ENCODE data around the gene PLCB3. TPM values are rescaled to one million over a fixed set of nuclear protein-coding genes. Genes with fewer than 3 reads are reported as not detected.

Gene PLCB3
- total and polyA plus RNA-seq, 2 of the 13 experiments (the other 11 are each of a cell fraction or from before 2014, with no cell fraction given) = 7.5 to 13.8 TPM

DNA sequence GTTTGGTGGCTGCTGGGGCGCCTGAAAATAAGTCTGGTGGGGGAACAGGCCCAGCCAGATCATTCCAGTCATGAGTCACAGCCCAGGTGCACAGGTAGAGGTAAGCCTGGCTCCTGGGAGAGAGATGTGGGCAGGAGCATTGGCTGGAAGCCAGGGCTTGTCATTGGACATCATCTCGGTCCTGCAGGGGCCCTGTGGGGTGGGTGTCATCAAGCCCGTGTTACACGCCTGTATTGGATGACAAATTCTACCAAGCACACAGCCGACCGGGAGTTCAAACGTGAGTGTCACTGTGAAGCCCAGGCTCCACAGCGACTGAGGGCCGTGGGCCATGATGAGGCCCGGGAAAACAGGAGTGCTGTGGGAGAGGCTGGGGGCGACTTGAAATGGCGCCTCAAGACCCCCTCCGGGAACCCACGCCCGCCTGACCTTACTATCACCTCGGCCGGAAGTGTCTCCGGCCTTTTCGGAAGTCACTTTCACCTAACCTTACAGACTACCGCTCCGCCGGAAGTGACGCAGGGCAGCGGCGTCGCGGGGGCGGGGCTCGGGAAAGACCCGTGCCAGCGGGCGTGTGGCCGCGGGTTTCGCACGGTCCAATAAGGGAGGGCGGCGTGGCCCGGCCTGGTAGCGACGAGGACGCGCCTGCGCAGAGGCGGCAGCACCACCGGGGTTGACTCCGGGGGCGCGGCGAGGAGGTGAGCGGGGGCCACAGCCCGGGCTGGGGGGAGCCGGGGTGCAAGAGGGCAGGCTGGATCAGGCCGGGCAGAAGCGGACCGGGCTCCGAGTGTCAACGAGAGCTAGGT lies 10.7 kb upstream of the PLCB3 start, which contains the start of gene FKBP2 (continued):
- TF ChIP-seq ZNF614 (CRISPR knock-in tag; IDR thresholded peaks at IDR 0.05; ENCODE audit: borderline replicate concordance) = 0 out of 2 replicates have a peak, but pooled peaks have one; percentile 6
- TF ChIP-seq, protein P1, sequence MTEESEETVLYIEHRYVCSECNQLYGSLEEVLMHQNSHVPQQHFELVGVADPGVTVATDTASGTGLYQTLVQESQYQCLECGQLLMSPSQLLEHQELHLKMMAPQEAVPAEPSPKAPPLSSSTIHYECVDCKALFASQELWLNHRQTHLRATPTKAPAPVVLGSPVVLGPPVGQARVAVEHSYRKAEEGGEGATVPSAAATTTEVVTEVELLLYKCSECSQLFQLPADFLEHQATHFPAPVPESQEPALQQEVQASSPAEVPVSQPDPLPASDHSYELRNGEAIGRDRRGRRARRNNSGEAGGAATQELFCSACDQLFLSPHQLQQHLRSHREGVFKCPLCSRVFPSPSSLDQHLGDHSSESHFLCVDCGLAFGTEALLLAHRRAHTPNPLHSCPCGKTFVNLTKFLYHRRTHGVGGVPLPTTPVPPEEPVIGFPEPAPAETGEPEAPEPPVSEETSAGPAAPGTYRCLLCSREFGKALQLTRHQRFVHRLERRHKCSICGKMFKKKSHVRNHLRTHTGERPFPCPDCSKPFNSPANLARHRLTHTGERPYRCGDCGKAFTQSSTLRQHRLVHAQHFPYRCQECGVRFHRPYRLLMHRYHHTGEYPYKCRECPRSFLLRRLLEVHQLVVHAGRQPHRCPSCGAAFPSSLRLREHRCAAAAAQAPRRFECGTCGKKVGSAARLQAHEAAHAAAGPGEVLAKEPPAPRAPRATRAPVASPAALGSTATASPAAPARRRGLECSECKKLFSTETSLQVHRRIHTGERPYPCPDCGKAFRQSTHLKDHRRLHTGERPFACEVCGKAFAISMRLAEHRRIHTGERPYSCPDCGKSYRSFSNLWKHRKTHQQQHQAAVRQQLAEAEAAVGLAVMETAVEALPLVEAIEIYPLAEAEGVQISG (CRISPR knock-in tag; IDR thresholded peaks at IDR 0.05) = peak; percentile 88
- 0 out of 2 replicates have a peak, but pooled peaks have one; percentile 4 for TF ChIP-seq ZNF713 (CRISPR knock-in tag; IDR thresholded peaks at IDR 0.05)
- TF ChIP-seq, protein P2, sequence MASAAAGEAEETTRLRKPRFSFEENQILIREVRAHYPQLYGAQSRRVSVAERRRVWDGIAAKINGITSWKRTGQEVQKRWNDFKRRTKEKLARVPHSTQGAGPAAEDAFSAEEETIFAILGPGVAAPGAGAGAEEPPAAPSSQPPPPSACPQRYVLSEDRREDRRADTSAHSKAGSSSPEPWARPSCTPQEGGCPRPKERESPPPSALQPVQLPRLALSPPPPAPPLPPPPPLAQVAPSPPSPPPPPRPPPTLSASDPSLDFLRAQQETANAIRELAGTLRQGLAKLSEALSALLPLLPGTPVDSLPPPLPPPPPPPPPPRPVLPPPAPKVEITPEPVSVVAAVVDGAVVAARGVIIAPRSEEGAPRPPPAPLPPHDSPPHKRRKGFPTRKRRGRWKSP (CRISPR knock-in tag; IDR thresholded peaks at IDR 0.05) = peak; percentile 84
- no peak for TF ChIP-seq ZNF790 (CRISPR knock-in tag; IDR thresholded peaks at IDR 0.05; ENCODE audit: borderline replicate concordance)
- TF ChIP-seq, protein P3, sequence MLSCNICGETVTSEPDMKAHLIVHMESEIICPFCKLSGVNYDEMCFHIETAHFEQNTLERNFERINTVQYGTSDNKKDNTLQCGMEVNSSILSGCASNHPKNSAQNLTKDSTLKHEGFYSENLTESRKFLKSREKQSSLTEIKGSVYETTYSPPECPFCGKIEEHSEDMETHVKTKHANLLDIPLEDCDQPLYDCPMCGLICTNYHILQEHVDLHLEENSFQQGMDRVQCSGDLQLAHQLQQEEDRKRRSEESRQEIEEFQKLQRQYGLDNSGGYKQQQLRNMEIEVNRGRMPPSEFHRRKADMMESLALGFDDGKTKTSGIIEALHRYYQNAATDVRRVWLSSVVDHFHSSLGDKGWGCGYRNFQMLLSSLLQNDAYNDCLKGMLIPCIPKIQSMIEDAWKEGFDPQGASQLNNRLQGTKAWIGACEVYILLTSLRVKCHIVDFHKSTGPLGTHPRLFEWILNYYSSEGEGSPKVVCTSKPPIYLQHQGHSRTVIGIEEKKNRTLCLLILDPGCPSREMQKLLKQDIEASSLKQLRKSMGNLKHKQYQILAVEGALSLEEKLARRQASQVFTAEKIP (CRISPR knock-in tag; IDR thresholded peaks at IDR 0.05; ENCODE audit: borderline replicate concordance) = no peak
- TF ChIP-seq ZNF557 (CRISPR knock-in tag; IDR thresholded peaks at IDR 0.05) = no peak
- TF ChIP-seq ZBTB21 (CRISPR knock-in tag; IDR thresholded peaks at IDR 0.05) = 0 out of 2 replicates have a peak, but pooled peaks have one; percentile 8
- TF ChIP-seq CREB1 (IDR thresholded peaks at IDR 0.05) = peak; percentile 93
- peak; percentile 97 for TF ChIP-seq CREB1 (CRISPR knock-in tag; IDR thresholded peaks at IDR 0.05)
- TF ChIP-seq ZNF883 (CRISPR knock-in tag; IDR thresholded peaks at IDR 0.05; ENCODE audit: not compliant biosample characterization) = peak; percentile 25
- peak; percentile 61; the same call in 1 of the 2 replicates for TF ChIP-seq ZNF816 (CRISPR knock-in tag; IDR thresholded peaks at IDR 0.05; ENCODE audit: borderline replicate concordance)
- no peak for TF ChIP-seq STAT5B (CRISPR knock-in tag; IDR thresholded peaks at IDR 0.05)
- TF ChIP-seq MED13 (CRISPR knock-in tag; IDR thresholded peaks at IDR 0.05) = 0 out of 2 replicates have a peak, but pooled peaks have one; percentile 29
- no peak for TF ChIP-seq ZKSCAN8 (CRISPR knock-in tag; IDR thresholded peaks at IDR 0.05; ENCODE audit: borderline replicate concordance)
- no peak; the same call in 1 of the 2 replicates for TF ChIP-seq ZNF629 (CRISPR knock-in tag; conservative IDR thresholded peaks at IDR 0.05)
- no peak for TF ChIP-seq CBFB (CRISPR knock-in tag; IDR thresholded peaks at IDR 0.05)
- TF ChIP-seq, protein P4, sequence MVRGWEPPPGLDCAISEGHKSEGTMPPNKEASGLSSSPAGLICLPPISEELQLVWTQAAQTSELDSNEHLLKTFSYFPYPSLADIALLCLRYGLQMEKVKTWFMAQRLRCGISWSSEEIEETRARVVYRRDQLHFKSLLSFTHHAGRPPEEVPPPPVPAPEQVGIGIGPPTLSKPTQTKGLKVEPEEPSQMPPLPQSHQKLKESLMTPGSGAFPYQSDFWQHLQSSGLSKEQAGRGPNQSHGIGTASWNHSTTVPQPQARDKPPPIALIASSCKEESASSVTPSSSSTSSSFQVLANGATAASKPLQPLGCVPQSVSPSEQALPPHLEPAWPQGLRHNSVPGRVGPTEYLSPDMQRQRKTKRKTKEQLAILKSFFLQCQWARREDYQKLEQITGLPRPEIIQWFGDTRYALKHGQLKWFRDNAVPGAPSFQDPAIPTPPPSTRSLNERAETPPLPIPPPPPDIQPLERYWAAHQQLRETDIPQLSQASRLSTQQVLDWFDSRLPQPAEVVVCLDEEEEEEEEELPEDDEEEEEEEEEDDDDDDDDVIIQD (CRISPR knock-in tag; IDR thresholded peaks at IDR 0.05; ENCODE audit: low read depth) = no peak
